C4-2B (cell line): ENCODE results near the gene AXIN1.

Experiments
- CTCF ChIP-seq: fragments of 450-650 bp; conservative IDR thresholded peaks from 2 replicates; pipeline ENCODE4 v1.5.1; 2017; ENCODE audit warnings: mild to moderate bottlenecking
- ZFX ChIP-seq: fragments of 450-650 bp; IDR thresholded peaks from 2 replicates; pipeline ENCODE4 v1.6.1; 2017

- no peak for TF ChIP-seq CTCF
- TF ChIP-seq ZFX, result no peak
Observed at GRCh38 chr16:360698-361336, 8.3 kb upstream of the AXIN1 start.
